Endothelial cell of umbilical vein (primary cell): ENCODE data around the gene C14orf132. TPM values are rescaled to one million over a fixed set of nuclear protein-coding genes. Genes with fewer than 3 reads are reported as not detected.

ENCODE experiments used
- BruUV-seq: library from RNA; stranded (reverse); fragments of 400-500 nt; replicated peaks from 2 replicates; lab custom pipeline; 2021; lab: Mats Ljungman, UMichigan
- CTCF ChIA-PET: fragments of 300-600, 350-600 bp; sonication (Branson Sonifier 250); formaldehyde crosslinking; loops from one replicate; lab custom pipeline; 2021; ENCODE audit warnings: antibody characterized with exemption, inconsistent platforms; lab: Charles Lee
- POLR2A ChIA-PET: fragments of 300-600, 350-600 bp; sonication (Branson Sonifier 250); formaldehyde crosslinking; loops from one replicate; lab custom pipeline; 2021; ENCODE audit warnings: antibody characterized with exemption, inconsistent platforms; lab: Charles Lee
- DNase-seq: peaks from one replicate; pipeline ENCODE4 v3.0.0-alpha.2; 2011; ENCODE audit warnings: low read depth, low spot score
- FAIRE-seq: peaks from 2 replicates; lab custom pipeline; 2011; peaks lifted over from hg19 to GRCh38; lab: Jason Lieb, UNC
- H2AFZ ChIP-seq: 2 replicates; pipeline ENCODE4 v1.6.0; 2012; ENCODE audit warnings: low read depth, low read length, control low read depth, inconsistent platforms
- H3K27ac ChIP-seq: 2 replicates; pipeline ENCODE4 v1.5.1; 2011; ENCODE audit warnings: low read depth, mild to moderate bottlenecking, control low read depth, low read length, moderate library complexity; ENCODE audit not compliant: insufficient read depth
- H3K27me3 ChIP-seq, 2 experiments: 2 replicates each; pipeline versions ENCODE4 v1.6.0 to v1.6.1; 2011; ENCODE audit warnings: low read length in 2 of 2, mixed read lengths in 1 of 2; ENCODE audit not compliant: control insufficient read depth in 2 of 2, insufficient read depth in 2 of 2
- H3K36me3 ChIP-seq, 2 experiments: 2 replicates in 1 of 2; 3 replicates in 1 of 2; pipeline ENCODE4 v1.5.1; 2011; ENCODE audit warnings: low read length in 2 of 2, mild to moderate bottlenecking in 1 of 2, moderate library complexity in 1 of 2; ENCODE audit not compliant: control insufficient read depth in 2 of 2, insufficient read depth in 2 of 2; ENCODE audit errors: extremely low read depth in 1 of 2
- H3K4me1 ChIP-seq: 3 replicates; pipeline ENCODE4 v1.5.1; 2011; ENCODE audit warnings: mild to moderate bottlenecking, low read length; ENCODE audit not compliant: control insufficient read depth, insufficient read depth; ENCODE audit errors: extremely low read depth
- H3K4me2 ChIP-seq: 2 replicates; pipeline ENCODE4 v1.6.1; 2011; ENCODE audit warnings: low read length, control low read depth, mixed read lengths; ENCODE audit not compliant: insufficient read depth
- H3K4me3 ChIP-seq, 3 experiments: fragments of 200-600 bp in 1 of 3; sonication (generic), shearing (Covaris generic) in 1 of 3; replicated peaks in 1 of 3; 2 replicates each; pipeline ENCODE4 v1.5.1; 2011 to 2016; ENCODE audit warnings: control low read depth in 3 of 3, low read length in 3 of 3, mild to moderate bottlenecking in 2 of 3, inconsistent platforms in 1 of 3, low read depth in 1 of 3, moderate library complexity in 1 of 3; ENCODE audit not compliant: insufficient read depth in 1 of 3
- H3K79me2 ChIP-seq: 2 replicates; pipeline ENCODE4 v1.6.0; 2012; ENCODE audit warnings: low read length, inconsistent platforms; ENCODE audit not compliant: control insufficient read depth, insufficient read depth
- H3K9ac ChIP-seq: replicated peaks from 2 replicates; pipeline ENCODE3; 2011; ENCODE audit warnings: low read length, control low read depth; ENCODE audit not compliant: insufficient read depth; ENCODE audit errors: extremely low read depth
- H3K9me1 ChIP-seq: replicated peaks from 3 replicates; pipeline ENCODE4 v1.6.0; 2011; ENCODE audit warnings: mild to moderate bottlenecking, low read length; ENCODE audit not compliant: control insufficient read depth, insufficient read depth; ENCODE audit errors: extremely low read depth
- H3K9me3 ChIP-seq: replicated peaks from 2 replicates; pipeline ENCODE4 v1.5.1; 2012; ENCODE audit warnings: low read length, inconsistent platforms; ENCODE audit not compliant: control insufficient read depth, insufficient read depth
- H4K20me1 ChIP-seq: replicated peaks from 2 replicates; pipeline ENCODE3; 2011; ENCODE audit warnings: mild to moderate bottlenecking, low read length; ENCODE audit not compliant: control insufficient read depth, insufficient read depth; ENCODE audit errors: extremely low read depth
- CTCF ChIP-seq, 2 donors: IDR thresholded peaks; 1 replicate in 1 of 2; 2 replicates in 1 of 2; pipeline ENCODE4 v1.5.1; 2011; ENCODE audit warnings: low read length in 2 of 2, mild to moderate bottlenecking in 2 of 2, moderate library complexity in 2 of 2, control low read depth in 1 of 2, inconsistent platforms in 1 of 2, low read depth in 1 of 2; ENCODE audit not compliant: insufficient read depth in 1 of 2; ENCODE audit errors: extremely low read depth in 1 of 2
- EZH2 ChIP-seq: IDR thresholded peaks from 2 replicates; pipeline ENCODE4 v1.6.1; 2012; ENCODE audit warnings: borderline replicate concordance, low read depth, mild to moderate bottlenecking, moderate library complexity, low read length, inconsistent platforms; ENCODE audit not compliant: severe bottlenecking
- FOS ChIP-seq: IDR thresholded peaks from 2 replicates; pipeline ENCODE4 v1.6.1; 2011; ENCODE audit warnings: mild to moderate bottlenecking, low read length, moderate library complexity, borderline replicate concordance; ENCODE audit not compliant: insufficient read depth
- GATA2 ChIP-seq: IDR thresholded peaks from 2 replicates; pipeline ENCODE4 v1.7.0; 2011; ENCODE audit warnings: low read depth, mild to moderate bottlenecking, moderate library complexity, mixed read lengths, low read length; ENCODE audit not compliant: insufficient read length, insufficient read depth
- JUN ChIP-seq: IDR thresholded peaks from 2 replicates; pipeline ENCODE4 v1.6.1; 2011; ENCODE audit warnings: borderline replicate concordance, low read depth; ENCODE audit not compliant: insufficient read length, insufficient read depth
- MAX ChIP-seq: IDR thresholded peaks from 2 replicates; pipeline ENCODE4 v1.6.1; 2011; ENCODE audit not compliant: insufficient read depth, insufficient read length
- MYC ChIP-seq: IDR thresholded peaks from one replicate; pipeline ENCODE4 v1.6.1; 2011; ENCODE audit warnings: mild to moderate bottlenecking, low read depth, low read length
- POLR2A ChIP-seq: IDR thresholded peaks from 2 replicates; pipeline ENCODE4 v1.6.1; 2012; ENCODE audit warnings: low read depth, mild to moderate bottlenecking, control low read depth, low read length
- POLR2AphosphoS5 ChIP-seq: IDR thresholded peaks from 2 replicates; pipeline ENCODE4 v1.6.1; 2012; ENCODE audit warnings: low read depth, mild to moderate bottlenecking, control low read depth, low read length, moderate library complexity; ENCODE audit not compliant: insufficient read depth
- dilution Hi-C: fragments of 300-500 bp; cut with MboI; formaldehyde crosslinking; loops from one replicate; pipeline ENCODE4 v1.15.0; 2019; ENCODE audit warnings: low sequenced_read_pairs; ENCODE audit not compliant: extremely low pct_ligation_motif_present
- intact Hi-C: fragments of 100-400 bp; cut with micrococcal nuclease; formaldehyde crosslinking; loops from one replicate; pipeline ENCODE4 v1.10.0; 2022
- polyA plus RNA-seq, 4 experiments: library from polyadenylated mRNA; depleted of rRNA in 3 of 4; stranded (reverse) in 3 of 4; unstranded in 1 of 4; fragments of >200 nt; gene quantifications; 2 replicates each; pipeline versions ENCODE4 v1.2.1 to v1.2.3, GENCODE V29; 2011 to 2012; ENCODE audit warnings: missing spikeins in 1 of 4
- total RNA-seq: library from RNA; stranded (reverse); gene quantifications from 2 replicates; pipeline ENCODE4 v1.2.3, GENCODE V29; 2021

C14orf132 gene
- total and polyA plus RNA-seq, 2 donors (not counting 3 experiments of a cell fraction or from before 2014, with no cell fraction given), result 3.2 to 7.6 TPM

- Histone ChIP-seq H3K79me2 (no peaks in the 10 kb centered on the region), H3K9me1 (no peaks in the 10 kb centered on the region), H3K9ac (no peak overlapping the region), H4K20me1 (no peaks in the 10 kb centered on the region), H3K27ac (no peak overlapping the region), H3K4me3 (no peak overlapping the region), H3K4me1 (no peaks in the 10 kb centered on the region), H3K36me3 (no peaks in the 10 kb centered on the region), H3K4me2 (no peak overlapping the region), H2AFZ (no peak overlapping the region), H3K9me3 (no peaks in the 10 kb centered on the region), H3K27me3 (no peaks in the 10 kb centered on the region)
- intact Hi-C loops (no loop called here), dilution Hi-C loops (no loop called here)
- TF ChIP-seq POLR2A (no peak), FOS (no peak), GATA2 (no peak), JUN (no peak), EZH2 (no peak), POLR2AphosphoS5 (no peak), CTCF (IDR thresholded peaks at IDR 0.05; ENCODE audit: extremely low read depth in 1 of 2, insufficient read depth in 1 of 2, low read depth in 1 of 2, low read length in 2 of 2) (no peak), MYC (no peak), MAX (no peak)
- BruUV-seq, result no TSS peak
- FAIRE-seq (no peak), DNase-seq (no peak)
- CTCF ChIA-PET, result no interaction called here
- POLR2A ChIA-PET, result no interaction called here
Measured at GRCh38 chr14:96091941-96092411, 52.8 kb downstream of the C14orf132 start.
